Osteocyte (in vitro differentiated cells): ENCODE data around the gene NACA. TPM values are rescaled to one million over a fixed set of nuclear protein-coding genes. Genes with fewer than 3 reads are reported as not detected.
"Not testable (repeated sequence)": the region's sequence is repeated elsewhere in the genome, so short reads cannot be mapped to it uniquely, and the experiment has no call there.

ENCODE experiments used
- DNase-seq: peaks from one replicate; pipeline ENCODE4 v3.0.0; 2021; ENCODE audit warnings: mixed read lengths; ENCODE audit not compliant: unreplicated experiment; ENCODE audit errors: extremely low spot score
- H3K27ac Mint-ChIP-seq: one replicate; pipeline ENCODE4 v1.8.0; 2021; ENCODE audit warnings: mild to moderate bottlenecking, mixed read lengths; ENCODE audit not compliant: unreplicated experiment
- H3K27me3 Mint-ChIP-seq: one replicate; pipeline ENCODE4 v1.8.0; 2021; ENCODE audit warnings: mixed read lengths; ENCODE audit not compliant: unreplicated experiment
- H3K36me3 Mint-ChIP-seq: one replicate; pipeline ENCODE4 v1.8.0; 2021; ENCODE audit warnings: mixed read lengths; ENCODE audit not compliant: unreplicated experiment
- H3K4me1 Mint-ChIP-seq: one replicate; pipeline ENCODE4 v1.8.0; 2021; ENCODE audit warnings: mixed read lengths; ENCODE audit not compliant: unreplicated experiment
- H3K4me3 Mint-ChIP-seq: one replicate; pipeline ENCODE4 v1.8.0; 2021; ENCODE audit warnings: mild to moderate bottlenecking, moderate library complexity, mixed read lengths; ENCODE audit not compliant: unreplicated experiment
- H3K9me3 Mint-ChIP-seq: one replicate; pipeline ENCODE4 v1.8.0; 2021; ENCODE audit warnings: mixed read lengths; ENCODE audit not compliant: unreplicated experiment
- total RNA-seq: library from RNA; stranded (reverse); gene quantifications from 2 replicates; pipeline ENCODE4 v1.2.1, GENCODE V29; 2021
- TF ChIP-seq, protein P1 (sequence below): fragments of 200-600 bp; sonication (generic); IDR thresholded peaks from 2 replicates; pipeline ENCODE4 v1.5.0; 2021; ENCODE audit warnings: antibody characterized with exemption, mild to moderate bottlenecking, moderate library complexity

Gene NACA
- total RNA-seq, 1 donor from 2014 or later, result 791 TPM

DNA sequence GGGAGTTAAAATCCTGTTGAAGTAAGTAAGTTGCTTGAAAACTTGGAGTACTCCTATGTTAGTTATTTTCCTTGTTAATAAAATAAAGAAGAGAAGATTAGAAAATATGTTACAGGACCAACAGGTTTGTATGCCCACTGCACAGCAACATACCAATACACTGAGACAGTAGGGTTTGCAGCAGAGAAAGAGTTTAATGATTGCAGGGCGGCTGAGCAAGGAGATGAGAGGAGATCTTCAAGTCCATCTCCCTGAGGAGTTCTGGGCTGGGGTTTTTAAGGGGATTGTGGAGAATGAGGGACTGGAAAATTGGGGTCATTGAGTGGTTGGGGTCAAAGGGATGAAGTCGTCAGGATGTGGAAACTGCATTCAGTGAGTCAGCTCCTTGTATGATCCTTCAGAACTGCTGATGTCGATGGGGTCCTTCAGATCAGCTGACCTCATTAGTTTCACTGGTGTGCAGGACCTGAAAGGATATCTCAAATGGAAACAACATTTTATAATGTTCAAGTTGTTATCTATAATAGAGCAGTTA is 33.7 kb upstream of the NACA start:
- DNase-seq, result peak; percentile 23
- Mint-ChIP-seq H3K4me3 (no peak overlapping the region), H3K36me3 (peaks cover 2% of the 10 kb centered on the region), H3K9me3 (peaks cover 7% of the 10 kb centered on the region), H3K4me1 (no peaks in the 10 kb centered on the region), H3K27me3 (peaks cover 11% of the 10 kb centered on the region), H3K27ac (no peak overlapping the region)
- TF ChIP-seq, protein P1, sequence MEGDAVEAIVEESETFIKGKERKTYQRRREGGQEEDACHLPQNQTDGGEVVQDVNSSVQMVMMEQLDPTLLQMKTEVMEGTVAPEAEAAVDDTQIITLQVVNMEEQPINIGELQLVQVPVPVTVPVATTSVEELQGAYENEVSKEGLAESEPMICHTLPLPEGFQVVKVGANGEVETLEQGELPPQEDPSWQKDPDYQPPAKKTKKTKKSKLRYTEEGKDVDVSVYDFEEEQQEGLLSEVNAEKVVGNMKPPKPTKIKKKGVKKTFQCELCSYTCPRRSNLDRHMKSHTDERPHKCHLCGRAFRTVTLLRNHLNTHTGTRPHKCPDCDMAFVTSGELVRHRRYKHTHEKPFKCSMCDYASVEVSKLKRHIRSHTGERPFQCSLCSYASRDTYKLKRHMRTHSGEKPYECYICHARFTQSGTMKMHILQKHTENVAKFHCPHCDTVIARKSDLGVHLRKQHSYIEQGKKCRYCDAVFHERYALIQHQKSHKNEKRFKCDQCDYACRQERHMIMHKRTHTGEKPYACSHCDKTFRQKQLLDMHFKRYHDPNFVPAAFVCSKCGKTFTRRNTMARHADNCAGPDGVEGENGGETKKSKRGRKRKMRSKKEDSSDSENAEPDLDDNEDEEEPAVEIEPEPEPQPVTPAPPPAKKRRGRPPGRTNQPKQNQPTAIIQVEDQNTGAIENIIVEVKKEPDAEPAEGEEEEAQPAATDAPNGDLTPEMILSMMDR, result no peak

GRCh38 chr12:56757971-56758370 is 32.9 kb upstream of the NACA start:
- H3K27me3 Mint-ChIP-seq, result peaks cover 11% of the 10 kb centered on the region
- not testable (repeated sequence) for H3K4me1 Mint-ChIP-seq, DNase-seq, H3K36me3 Mint-ChIP-seq, H3K4me3 Mint-ChIP-seq, H3K27ac Mint-ChIP-seq, H3K9me3 Mint-ChIP-seq

- H3K27me3 Mint-ChIP-seq, result peaks cover under 1% of the 10 kb centered on the region
- no peak overlapping the region for H3K4me3 Mint-ChIP-seq
- TF ChIP-seq, protein P1, result no peak
- H3K36me3 Mint-ChIP-seq, result no peaks in the 10 kb centered on the region
- peaks cover 13% of the 10 kb centered on the region for H3K4me1 Mint-ChIP-seq
- no peak for DNase-seq
- H3K27ac Mint-ChIP-seq, result no peak overlapping the region
- peaks cover 3% of the 10 kb centered on the region for H3K9me3 Mint-ChIP-seq
Measured at GRCh38 chr12:56753566-56753965, 28.5 kb upstream of the NACA start.

GRCh38 chr12:56751712-56752598 is 26.9 kb upstream of the NACA start, which contains the start of gene PRIM1:
Gene PRIM1, minus strand, starts transcription at chr12:56752323. Its CDS starts 25 bp downstream, at chr12:56752298.
- no peaks in the 10 kb centered on the region for H3K9me3 Mint-ChIP-seq
- peaks cover 13% of the 10 kb centered on the region for H3K4me1 Mint-ChIP-seq
- DNase-seq, result peak; percentile 94
- H3K27me3 Mint-ChIP-seq, result no peaks in the 10 kb centered on the region
- no peaks in the 10 kb centered on the region for H3K36me3 Mint-ChIP-seq
- H3K4me3 Mint-ChIP-seq, result peak within 1 kb of the TSS; percentile 96
- TF ChIP-seq, protein P1, result no peak
- peak within 1 kb of the TSS; percentile 78 for H3K27ac Mint-ChIP-seq

GRCh38 chr12:56750596-56750995 is 25.5 kb upstream of the NACA start:
- not testable (repeated sequence) for H3K27ac Mint-ChIP-seq, H3K27me3 Mint-ChIP-seq, H3K4me3 Mint-ChIP-seq, H3K9me3 Mint-ChIP-seq, H3K36me3 Mint-ChIP-seq, DNase-seq
- H3K4me1 Mint-ChIP-seq, result peaks cover 13% of the 10 kb centered on the region

GRCh38 chr12:56749853-56750252 is 24.8 kb upstream of the NACA start:
- TF ChIP-seq, protein P1, result no peak
- H3K27ac Mint-ChIP-seq, result no peak overlapping the region
- no peaks in the 10 kb centered on the region for H3K36me3 Mint-ChIP-seq
- H3K4me3 Mint-ChIP-seq, result no peak overlapping the region
- H3K9me3 Mint-ChIP-seq, result no peaks in the 10 kb centered on the region
- peaks cover 13% of the 10 kb centered on the region for H3K4me1 Mint-ChIP-seq
- no peak for DNase-seq
- no peaks in the 10 kb centered on the region for H3K27me3 Mint-ChIP-seq
